ENCODE data around the gene PHF21B.

The PHF21B gene

DNA sequence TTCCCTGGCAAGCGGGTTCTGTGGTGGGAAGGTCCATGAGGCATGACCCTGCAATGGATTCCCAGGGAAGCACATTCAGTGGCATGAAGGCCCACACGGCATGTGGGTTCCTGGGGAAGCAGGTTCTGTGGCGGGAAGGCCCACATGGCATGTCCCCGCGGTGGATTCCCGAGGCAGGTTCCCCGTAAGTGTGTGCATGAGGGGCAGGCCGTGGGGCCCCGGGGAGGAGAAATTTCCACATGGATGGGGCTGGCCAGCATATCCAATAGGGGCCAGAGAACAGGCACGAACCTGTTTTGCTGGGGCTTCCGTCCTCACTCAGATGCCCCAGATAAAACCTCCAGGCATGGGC, 83.7 kb downstream of the PHF21B start:
- Histone ChIP-seq H3K36me3 (ENCODE audit: control insufficient read depth in 1 of 2, insufficient read depth in 2 of 2, low read depth in 1 of 2, low read length in 2 of 2) (no peaks in the 10 kb centered on the region), H4K8ac (ENCODE audit: low read length) (no peak overlapping the region), H2BK15ac (ENCODE audit: low read depth, poor library complexity, severe bottlenecking) (no peak overlapping the region), H4K91ac (ENCODE audit: low read length) (no peak overlapping the region), H3K9ac (ENCODE audit: low read length) (no peak overlapping the region), H2BK5ac (ENCODE audit: low read depth, low read length, poor library complexity, severe bottlenecking) (no peak overlapping the region), H3K4ac (ENCODE audit: low read depth in 1 of 2, low read length in 2 of 2) (no peak overlapping the region), H3K4me2 (ENCODE audit: low read length, poor library complexity, severe bottlenecking) (no peak overlapping the region), H3K4me3 (ENCODE audit: insufficient read depth in 1 of 2, low read depth in 1 of 2, low read length in 2 of 2) (no peak overlapping the region), H3K4me1 (ENCODE audit: control insufficient read depth, insufficient read depth, low read depth, low read length) (no peaks in the 10 kb centered on the region), H3K27ac (ENCODE audit: low read length, poor library complexity, severe bottlenecking) (no peak overlapping the region), H3K9me3 (ENCODE audit: control insufficient read depth, low read length) (no peaks in the 10 kb centered on the region), H2BK12ac (ENCODE audit: low read length in 2 of 2) (no peak overlapping the region), H2BK120ac (ENCODE audit: low read depth, low read length) (no peak overlapping the region), H2AFZ (ENCODE audit: low read depth, low read length) (no peak overlapping the region), H3K23ac (ENCODE audit: low read length in 2 of 2) (no peak overlapping the region), H2AK5ac (ENCODE audit: low read length, severe bottlenecking) (no peak overlapping the region), H3K79me1 (replicated peaks; ENCODE audit: low read length, poor library complexity, severe bottlenecking) (no peaks in the 10 kb centered on the region), H3K14ac (ENCODE audit: low read length in 2 of 2) (no peak overlapping the region), H3K18ac (ENCODE audit: low read depth in 1 of 2, low read length in 2 of 2) (no peak overlapping the region), H3K27me3 (ENCODE audit: control insufficient read depth in 1 of 2, insufficient read depth in 1 of 2, low read length in 2 of 2) (peaks cover 0 to 35% of the 10 kb centered on the region in 2 experiments)
- 88% methylated on average over 11 of the region's 11 CpGs for WGBS
- no peak for DNase-seq

- Histone ChIP-seq H3K23ac (ENCODE audit: low read length in 2 of 2) (no peak overlapping the region), H3K36me3 (ENCODE audit: control insufficient read depth in 1 of 2, insufficient read depth in 2 of 2, low read depth in 1 of 2, low read length in 2 of 2) (no peaks in the 10 kb centered on the region), H2AFZ (ENCODE audit: low read depth, low read length) (no peak overlapping the region), H3K9ac (ENCODE audit: low read length) (no peak overlapping the region), H4K8ac (ENCODE audit: low read length) (no peak overlapping the region), H3K79me1 (replicated peaks; ENCODE audit: low read length, poor library complexity, severe bottlenecking) (no peaks in the 10 kb centered on the region), H3K9me3 (ENCODE audit: control insufficient read depth, low read length) (no peaks in the 10 kb centered on the region), H3K27me3 (ENCODE audit: control insufficient read depth in 1 of 2, insufficient read depth in 1 of 2, low read length in 2 of 2) (peaks cover 0 to 33% of the 10 kb centered on the region in 2 experiments), H3K4me2 (ENCODE audit: low read length, poor library complexity, severe bottlenecking) (no peak overlapping the region), H3K18ac (ENCODE audit: low read depth in 1 of 2, low read length in 2 of 2) (no peak overlapping the region), H3K4ac (ENCODE audit: low read depth in 1 of 2, low read length in 2 of 2) (no peak overlapping the region), H2AK5ac (ENCODE audit: low read length, severe bottlenecking) (no peak overlapping the region), H4K91ac (ENCODE audit: low read length) (no peak overlapping the region), H3K4me3 (ENCODE audit: insufficient read depth in 1 of 2, low read depth in 1 of 2, low read length in 2 of 2) (no peak overlapping the region), H3K14ac (ENCODE audit: low read length in 2 of 2) (no peak overlapping the region), H2BK5ac (ENCODE audit: low read depth, low read length, poor library complexity, severe bottlenecking) (no peak overlapping the region), H3K27ac (ENCODE audit: low read length, poor library complexity, severe bottlenecking) (no peak overlapping the region), H2BK12ac (ENCODE audit: low read length in 2 of 2) (no peak overlapping the region), H2BK15ac (ENCODE audit: low read depth, poor library complexity, severe bottlenecking) (no peak overlapping the region), H3K4me1 (ENCODE audit: control insufficient read depth, insufficient read depth, low read depth, low read length) (no peaks in the 10 kb centered on the region), H2BK120ac (ENCODE audit: low read depth, low read length) (no peak overlapping the region)
- 85% methylated on average over 14 of the region's 15 CpGs for WGBS
- DNase-seq = no peak
Observed at GRCh38 chr22:44925465-44926123, 84.2 kb downstream of the PHF21B start.

DNA sequence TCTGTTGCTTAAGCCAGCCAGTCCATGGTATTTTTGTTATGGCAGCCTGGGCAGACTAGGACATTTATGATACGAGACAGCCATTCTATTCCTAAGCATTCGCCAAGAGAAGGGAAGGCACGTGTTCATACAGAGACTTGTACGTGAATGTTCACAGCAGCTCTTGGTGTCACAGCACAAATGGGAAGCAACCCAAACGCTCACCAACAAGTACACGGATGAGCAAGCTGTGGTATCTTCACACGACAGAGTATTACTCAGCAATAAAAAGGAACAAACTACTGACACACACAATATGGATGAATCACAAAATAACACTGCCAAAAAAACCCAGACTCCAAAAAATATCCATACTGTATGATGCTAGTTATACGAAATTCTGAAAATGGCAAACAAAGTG, 85.1 kb downstream of the PHF21B start:
- no peak overlapping the region for H3K14ac ChIP-seq (ENCODE audit: low read length in 2 of 2)
- H2BK120ac ChIP-seq (ENCODE audit: low read depth, low read length) = no peak overlapping the region
- no peak overlapping the region for H2BK12ac ChIP-seq (ENCODE audit: low read length in 2 of 2)
- H3K18ac ChIP-seq (ENCODE audit: low read depth in 1 of 2, low read length in 2 of 2) = no peak overlapping the region
- no peak overlapping the region for H4K91ac ChIP-seq (ENCODE audit: low read length)
- no peaks in the 10 kb centered on the region for H3K9me3 ChIP-seq (ENCODE audit: control insufficient read depth, low read length)
- H3K4me2 ChIP-seq (ENCODE audit: low read length, poor library complexity, severe bottlenecking) = no peak overlapping the region
- H3K9ac ChIP-seq (ENCODE audit: low read length) = no peak overlapping the region
- H3K79me1 ChIP-seq (replicated peaks; ENCODE audit: low read length, poor library complexity, severe bottlenecking) = no peaks in the 10 kb centered on the region
- H3K4ac ChIP-seq (ENCODE audit: low read depth in 1 of 2, low read length in 2 of 2) = no peak overlapping the region
- no peak overlapping the region for H2AFZ ChIP-seq (ENCODE audit: low read depth, low read length)
- no peak overlapping the region for H2BK5ac ChIP-seq (ENCODE audit: low read depth, low read length, poor library complexity, severe bottlenecking)
- WGBS = 87% methylated on average over 7 of the region's 8 CpGs
- no peak overlapping the region for H2BK15ac ChIP-seq (ENCODE audit: low read depth, poor library complexity, severe bottlenecking)
- peaks cover 0 to 28% of the 10 kb centered on the region in 2 experiments for H3K27me3 ChIP-seq (ENCODE audit: control insufficient read depth in 1 of 2, insufficient read depth in 1 of 2, low read length in 2 of 2)
- H3K4me1 ChIP-seq (ENCODE audit: control insufficient read depth, insufficient read depth, low read depth, low read length) = no peaks in the 10 kb centered on the region
- no peak overlapping the region for H3K23ac ChIP-seq (ENCODE audit: low read length in 2 of 2)
- DNase-seq = no peak
- H3K4me3 ChIP-seq (ENCODE audit: insufficient read depth in 1 of 2, low read depth in 1 of 2, low read length in 2 of 2) = no peak overlapping the region
- H3K27ac ChIP-seq (ENCODE audit: low read length, poor library complexity, severe bottlenecking) = no peak overlapping the region
- no peaks in the 10 kb centered on the region for H3K36me3 ChIP-seq (ENCODE audit: control insufficient read depth in 1 of 2, insufficient read depth in 2 of 2, low read depth in 1 of 2, low read length in 2 of 2)
- H4K8ac ChIP-seq (ENCODE audit: low read length) = no peak overlapping the region
- no peak overlapping the region for H2AK5ac ChIP-seq (ENCODE audit: low read length, severe bottlenecking)

- no peak for DNase-seq
- no peak overlapping the region for H3K4me2 ChIP-seq (ENCODE audit: low read length, poor library complexity, severe bottlenecking)
- H3K4me3 ChIP-seq (ENCODE audit: insufficient read depth in 1 of 2, low read depth in 1 of 2, low read length in 2 of 2) = no peak overlapping the region
- H3K79me1 ChIP-seq (replicated peaks; ENCODE audit: low read length, poor library complexity, severe bottlenecking) = no peaks in the 10 kb centered on the region
- WGBS = 78% methylated on average over 3 of the region's 5 CpGs
- no peak overlapping the region for H2BK120ac ChIP-seq (ENCODE audit: low read depth, low read length)
- no peak overlapping the region for H3K23ac ChIP-seq (ENCODE audit: low read length in 2 of 2)
- no peaks in the 10 kb centered on the region for H3K4me1 ChIP-seq (ENCODE audit: control insufficient read depth, insufficient read depth, low read depth, low read length)
- H3K9me3 ChIP-seq (ENCODE audit: control insufficient read depth, low read length) = no peaks in the 10 kb centered on the region
- H3K36me3 ChIP-seq (ENCODE audit: control insufficient read depth in 1 of 2, insufficient read depth in 2 of 2, low read depth in 1 of 2, low read length in 2 of 2) = no peaks in the 10 kb centered on the region
- H2AFZ ChIP-seq (ENCODE audit: low read depth, low read length) = no peak overlapping the region
- no peak overlapping the region for H2AK5ac ChIP-seq (ENCODE audit: low read length, severe bottlenecking)
- no peak overlapping the region for H2BK15ac ChIP-seq (ENCODE audit: low read depth, poor library complexity, severe bottlenecking)
- no peak overlapping the region for H4K91ac ChIP-seq (ENCODE audit: low read length)
- no peak overlapping the region for H3K27ac ChIP-seq (ENCODE audit: low read length, poor library complexity, severe bottlenecking)
- H3K27me3 ChIP-seq (ENCODE audit: control insufficient read depth in 1 of 2, insufficient read depth in 1 of 2, low read length in 2 of 2) = peaks cover 0 to 22% of the 10 kb centered on the region in 2 experiments
- H3K14ac ChIP-seq (ENCODE audit: low read length in 2 of 2) = no peak overlapping the region
- no peak overlapping the region for H3K18ac ChIP-seq (ENCODE audit: low read depth in 1 of 2, low read length in 2 of 2)
- no peak overlapping the region for H2BK5ac ChIP-seq (ENCODE audit: low read depth, low read length, poor library complexity, severe bottlenecking)
- no peak overlapping the region for H2BK12ac ChIP-seq (ENCODE audit: low read length in 2 of 2)
- H3K4ac ChIP-seq (ENCODE audit: low read depth in 1 of 2, low read length in 2 of 2) = no peak overlapping the region
- H3K9ac ChIP-seq (ENCODE audit: low read length) = no peak overlapping the region
- H4K8ac ChIP-seq (ENCODE audit: low read length) = no peak overlapping the region
Observed at GRCh38 chr22:44924098-44924497, 85.7 kb downstream of the PHF21B start.

Measured in mesenchymal stem cell (in vitro differentiated cells and primary cell).